Adipose tissue (tissue), 3 donors: Measurements from ENCODE around the gene ZKSCAN8. TPM values are rescaled to one million over a fixed set of nuclear protein-coding genes. Genes with fewer than 3 reads are reported as not detected.

Experiments used
- H3K27ac ChIP-seq: one replicate; pipeline ENCODE4 v1.5.1; 2013; ENCODE audit warnings: low read depth, low read length
- WGBS, 3 donors: extraction: QIAGEN DNeasy Blood & Tissue Kit; methylation state at CpG; one replicate each; pipeline ENCODE4 v1.1.7; 2013; 5-methylcytosine and 5-hydroxymethylcytosine counted together
- polyA plus RNA-seq, 3 donors: library from polyadenylated mRNA; stranded (reverse); fragments of 200-250 nt; gene quantifications; one replicate each; pipeline ENCODE4 v1.2.3, GENCODE V29; 2013
- donor health status: healthy with polysubstance abuse.
- donor health status: Bipolar disorder and iron deficiency.
- donor health status: healthy.

ZKSCAN8 gene
- polyA plus RNA-seq, 3 donors = 3.5 to 6.1 (median 3.7) TPM

GRCh38 chr6:28136585-28137504 lies 4.8 kb upstream of the ZKSCAN8 start:
- 0 to 1% (median 1%) methylated on average over 58 of the region's 58 CpGs for WGBS, 3 donors
- H3K27ac ChIP-seq = peak overlapping the region; percentile 26

DNA sequence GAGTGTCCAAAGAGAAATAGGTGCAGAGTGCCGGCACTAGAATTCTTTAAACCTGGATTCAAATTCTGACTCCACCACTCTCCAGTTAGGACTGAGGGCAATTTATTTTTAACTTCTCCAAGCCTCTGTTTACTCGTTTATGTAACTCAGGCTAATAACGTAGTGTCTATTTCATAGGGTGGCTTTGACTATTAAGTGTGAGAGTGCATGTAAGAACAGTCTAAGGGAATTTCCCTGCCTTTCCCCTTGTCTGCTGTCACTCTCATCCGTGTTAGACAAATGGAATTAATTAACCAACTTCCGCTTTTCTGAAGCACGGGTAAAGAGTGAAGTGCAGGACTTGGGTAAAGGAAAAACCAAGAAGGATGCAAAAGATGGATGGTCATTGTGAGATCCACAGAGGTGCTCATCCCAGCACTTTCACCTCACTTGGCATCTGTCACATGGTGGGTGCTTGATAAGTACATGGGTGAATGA lies 4.1 kb upstream of the ZKSCAN8 start:
- WGBS, 3 donors = 1 to 4% (median 2%) methylated on average over 6 of the region's 6 CpGs
- H3K27ac ChIP-seq = no peak overlapping the region

GRCh38 chr6:28139860-28140543 lies 1.7 kb upstream of the ZKSCAN8 start:
- WGBS, 3 donors = 50 to 67% (median 57%) methylated on average over 9 of the region's 9 CpGs
- no peak overlapping the region for H3K27ac ChIP-seq

DNA sequence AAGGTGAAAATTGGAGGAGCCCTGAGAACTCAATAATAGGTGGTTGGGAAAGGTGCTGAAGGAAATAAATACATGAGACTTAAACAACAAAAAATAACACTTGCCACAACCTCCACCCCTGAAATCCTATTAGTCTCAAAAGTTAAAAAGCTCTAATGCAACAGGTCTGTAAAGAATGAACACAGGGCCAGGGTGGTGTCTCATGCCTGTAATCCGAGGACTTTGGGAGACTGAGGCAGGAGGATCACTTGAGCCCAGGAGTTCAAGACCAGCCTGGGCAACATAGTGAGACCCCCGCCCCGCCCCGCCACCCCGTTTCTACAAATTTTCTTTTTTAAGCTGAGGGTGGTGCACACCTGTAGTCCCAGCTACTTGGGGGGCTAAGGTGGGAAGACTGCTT lies 1.1 kb upstream of the ZKSCAN8 start:
- WGBS, 3 donors = 47 to 78% (median 68%) methylated on average over 5 of the region's 5 CpGs
- no peak overlapping the region for H3K27ac ChIP-seq

DNA sequence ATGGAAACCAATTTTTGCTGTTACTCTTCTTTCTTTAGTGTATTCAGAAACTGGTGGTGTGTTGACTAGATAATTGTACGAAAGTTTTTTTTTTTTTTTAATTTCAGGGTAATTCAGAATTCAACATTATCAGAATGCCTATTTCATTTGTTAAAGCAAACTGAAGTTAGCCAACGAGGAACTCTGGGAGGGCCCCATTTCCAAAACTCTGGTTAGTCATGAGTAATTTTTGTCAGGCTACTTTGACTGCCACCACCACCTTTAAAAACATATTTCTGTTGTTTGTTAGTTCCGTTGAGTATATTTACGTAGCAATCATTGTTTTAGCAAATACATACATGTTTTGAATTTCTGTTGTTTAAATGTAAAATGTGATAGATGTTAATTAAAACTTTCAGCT lies 763 bp downstream of the ZKSCAN8 start:
- H3K27ac ChIP-seq = no peak overlapping the region
- WGBS, 3 donors = 12 to 19% (median 18%) methylated on average over 4 of the region's 4 CpGs

- WGBS, 3 donors = 93 to 100% (median 96%) methylated on average over 1 of the region's 1 CpG
- H3K27ac ChIP-seq = no peak overlapping the region
Measured at GRCh38 chr6:28145231-28145630, 3.5 kb downstream of the ZKSCAN8 start.

DNA sequence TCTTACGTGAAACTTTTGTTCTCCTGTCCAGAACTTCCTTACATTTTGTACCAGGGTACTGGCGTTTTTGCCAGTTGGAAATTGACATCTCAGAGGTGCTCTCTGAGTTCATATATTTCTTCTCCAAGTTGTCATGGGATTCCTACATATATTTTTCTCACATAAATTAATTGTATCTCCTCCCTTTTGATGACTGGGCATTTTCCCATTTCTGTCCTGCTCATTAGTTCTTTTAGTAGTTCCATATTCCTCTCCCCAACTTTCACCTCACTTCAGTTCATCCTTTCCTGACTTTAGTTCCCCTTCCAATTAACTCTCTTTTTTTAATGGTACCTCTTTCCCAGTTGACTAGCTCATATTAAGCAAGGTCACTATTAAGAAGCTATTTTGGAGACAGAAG lies 10.8 kb downstream of the ZKSCAN8 start:
- no peak overlapping the region for H3K27ac ChIP-seq
- 94 to 100% (median 96%) methylated on average over 2 of the region's 2 CpGs for WGBS, 3 donors

DNA sequence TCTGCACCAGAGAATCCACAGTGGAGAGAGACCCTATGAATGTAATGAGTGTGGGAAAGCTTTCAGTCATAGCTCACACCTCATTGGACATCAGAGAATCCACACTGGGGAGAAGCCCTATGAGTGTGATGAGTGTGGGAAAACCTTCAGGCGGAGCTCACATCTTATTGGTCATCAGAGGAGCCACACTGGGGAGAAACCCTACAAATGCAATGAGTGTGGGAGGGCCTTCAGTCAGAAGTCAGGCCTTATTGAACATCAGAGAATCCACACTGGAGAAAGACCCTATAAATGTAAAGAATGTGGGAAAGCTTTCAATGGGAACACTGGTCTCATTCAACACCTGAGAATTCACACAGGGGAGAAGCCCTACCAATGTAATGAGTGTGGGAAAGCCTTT lies 11.9 kb downstream of the ZKSCAN8 start:
- no peak overlapping the region for H3K27ac ChIP-seq
- 96 to 98% (median 96%) methylated on average over 1 of the region's 1 CpG for WGBS, 3 donors

- no peak overlapping the region for H3K27ac ChIP-seq
Measured at GRCh38 chr6:28154357-28154756, 12.7 kb downstream of the ZKSCAN8 start.

GRCh38 chr6:28158318-28158717 lies 16.6 kb downstream of the ZKSCAN8 start:
- no peak overlapping the region for H3K27ac ChIP-seq
- 91 to 96% (median 93%) methylated on average over 3 of the region's 3 CpGs for WGBS, 3 donors

DNA sequence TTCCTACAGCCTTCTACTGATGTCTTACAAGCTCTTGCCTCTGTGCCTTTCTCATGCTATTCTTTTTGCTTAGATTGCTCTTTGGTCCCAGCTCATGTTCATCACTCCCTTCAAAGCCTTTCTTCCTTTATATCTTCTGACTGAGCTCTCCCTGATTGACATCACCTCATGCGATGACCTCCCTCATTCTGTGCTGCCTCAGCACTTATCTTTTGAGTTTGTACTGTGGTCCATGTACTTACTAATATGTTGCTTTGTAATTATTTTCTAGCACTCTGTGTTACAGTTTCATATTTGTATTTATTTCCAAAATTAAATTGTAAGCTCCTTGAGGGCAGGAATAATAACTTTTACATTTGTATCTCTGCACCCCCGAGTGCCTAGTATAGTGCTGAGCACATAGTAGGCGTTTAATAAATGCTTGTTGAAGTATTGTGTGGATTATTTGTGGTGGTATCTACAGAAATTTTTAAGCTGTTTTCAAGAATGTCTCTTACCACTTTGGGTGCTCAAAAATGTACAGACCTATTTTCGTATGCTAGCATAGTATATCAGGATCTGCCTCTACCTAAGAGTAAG lies 17.4 kb downstream of the ZKSCAN8 start:
- 94 to 95% (median 95%) methylated on average over 4 of the region's 4 CpGs for WGBS, 3 donors
- H3K27ac ChIP-seq = no peak overlapping the region

DNA sequence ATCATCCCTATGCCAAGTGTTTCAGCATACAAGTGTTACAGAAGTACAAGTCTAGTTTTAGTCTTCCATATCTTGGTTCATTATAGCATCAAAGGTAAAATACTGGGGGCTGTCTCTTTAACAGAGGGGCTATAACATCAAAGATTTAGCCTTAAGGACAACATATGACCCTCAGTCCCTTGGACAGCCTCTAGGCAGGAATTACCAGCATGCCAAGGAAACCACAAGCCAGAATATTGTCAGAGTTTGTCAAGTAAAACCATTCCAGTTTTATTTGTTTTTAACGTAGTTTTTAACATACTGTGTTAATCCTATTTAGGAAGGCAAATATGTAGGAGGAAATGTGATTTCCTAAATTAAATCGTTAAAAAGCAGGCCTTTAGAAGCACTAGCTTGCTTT lies 18.6 kb downstream of the ZKSCAN8 start:
- 75 to 83% (median 82%) methylated on average over 2 of the region's 2 CpGs for WGBS, 3 donors
- no peak overlapping the region for H3K27ac ChIP-seq

GRCh38 chr6:28161410-28162079 lies 19.9 kb downstream of the ZKSCAN8 start:
- no peak overlapping the region for H3K27ac ChIP-seq
- WGBS, 3 donors = 3 to 9% (median 9%) methylated on average over 32 of the region's 32 CpGs

DNA sequence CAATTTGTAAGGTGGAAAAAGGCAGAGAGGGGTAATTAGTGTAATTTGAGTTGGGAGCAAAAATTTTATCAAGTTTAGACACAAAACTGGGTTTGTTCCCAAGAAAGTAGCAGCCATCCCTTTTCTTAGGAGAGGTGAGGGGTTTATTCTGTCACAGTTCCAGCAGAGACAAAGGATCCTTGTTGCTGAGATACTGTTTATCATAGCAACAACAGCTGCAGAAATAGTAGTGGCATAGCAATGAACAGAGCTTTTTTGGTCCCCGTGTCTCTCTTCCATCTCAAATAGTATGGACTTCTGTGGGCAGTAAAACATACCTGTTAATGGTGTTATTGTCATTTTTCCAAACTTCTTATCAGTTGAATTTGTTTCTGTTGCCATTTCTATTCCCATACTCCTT lies 23.9 kb downstream of the ZKSCAN8 start:
- WGBS, 3 donors = 76 to 80% (median 79%) methylated on average over 1 of the region's 1 CpG

DNA sequence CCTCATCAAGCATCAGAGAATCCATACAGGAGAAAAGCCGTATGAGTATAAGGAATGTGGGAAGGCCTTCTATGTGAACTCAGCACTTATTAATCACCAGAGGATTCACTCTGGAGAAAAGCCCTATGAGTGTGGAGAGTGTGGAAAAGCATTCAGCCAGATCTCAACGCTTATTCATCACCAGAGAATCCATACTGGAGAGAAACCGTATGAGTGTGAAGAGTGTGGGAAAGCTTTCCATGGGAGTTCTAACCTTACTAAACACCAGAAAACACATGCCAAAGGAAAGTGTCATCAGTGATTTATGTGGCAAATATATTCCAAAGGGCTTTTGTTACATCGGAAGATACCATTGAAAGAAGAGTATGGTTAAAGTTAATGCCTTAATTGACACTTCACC lies 25.4 kb downstream of the ZKSCAN8 start:
- WGBS, 3 donors = 79 to 86% (median 81%) methylated on average over 4 of the region's 4 CpGs
- no peak overlapping the region for H3K27ac ChIP-seq

More for the DNA sequence above, 23.9 kb downstream of the ZKSCAN8 start:
- no peak overlapping the region for H3K27ac ChIP-seq

DNA sequence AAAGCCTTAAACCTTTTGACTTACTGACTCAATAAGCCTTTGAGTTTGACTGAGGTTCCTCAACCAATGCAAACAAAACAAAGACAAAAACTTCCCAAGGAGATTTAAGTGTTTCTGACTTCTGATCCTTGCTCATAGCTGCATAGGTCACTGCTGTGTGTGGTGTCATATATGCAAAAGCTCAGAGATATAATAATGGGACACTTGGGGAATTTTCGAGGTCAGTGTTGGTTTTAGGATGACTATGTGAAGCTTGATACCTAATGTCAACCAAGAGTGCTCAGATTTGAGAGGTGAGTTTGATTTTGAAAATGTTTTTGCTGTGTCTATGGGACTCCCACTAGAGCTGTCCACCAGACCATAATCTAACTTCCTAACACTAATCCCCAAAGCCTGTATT lies 26.2 kb downstream of the ZKSCAN8 start:
- 74 to 85% (median 79%) methylated on average over 1 of the region's 1 CpG for WGBS, 3 donors
- H3K27ac ChIP-seq = no peak overlapping the region

DNA sequence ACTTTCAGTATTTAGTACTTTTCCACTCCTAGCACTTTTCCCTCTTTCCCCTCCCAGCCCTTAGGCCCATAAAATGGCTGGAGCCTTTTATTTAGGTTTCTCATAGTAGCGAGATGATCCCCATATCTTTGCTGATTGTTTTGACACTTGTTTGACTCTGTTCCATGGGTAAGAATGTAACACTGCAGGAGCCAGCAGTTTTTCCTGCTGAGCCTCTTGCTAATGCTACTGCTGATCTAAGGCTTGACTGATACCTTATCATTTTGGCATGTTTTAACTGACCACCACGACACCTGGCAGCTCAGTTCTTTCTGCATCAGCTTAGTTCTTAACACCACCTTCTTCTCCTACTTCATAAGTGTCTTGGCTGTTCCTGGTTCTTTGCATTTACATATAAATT lies 29.6 kb downstream of the ZKSCAN8 start:
- no peak overlapping the region for H3K27ac ChIP-seq
- WGBS, 3 donors = 66 to 70% (median 69%) methylated on average over 2 of the region's 2 CpGs

DNA sequence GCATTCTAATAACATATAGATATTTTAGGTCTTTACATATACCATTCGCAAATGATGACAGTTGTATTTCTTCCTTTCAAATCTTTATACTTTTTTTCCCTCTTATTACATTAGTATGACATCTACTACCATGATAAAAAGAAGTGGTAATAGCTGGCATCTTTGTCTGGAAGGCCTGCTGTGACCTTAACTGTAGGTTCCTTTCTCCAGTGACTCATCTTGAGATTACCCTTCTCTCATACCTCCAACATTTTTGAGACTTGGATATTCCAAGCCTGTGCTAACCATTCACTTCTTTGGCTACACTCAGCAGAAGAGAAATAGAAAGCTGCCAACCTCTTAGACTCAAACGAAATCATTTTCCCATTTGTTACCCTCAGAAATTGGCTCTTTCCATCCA lies 30.3 kb downstream of the ZKSCAN8 start:
- no peak overlapping the region for H3K27ac ChIP-seq
- 83 to 94% (median 93%) methylated on average over 2 of the region's 2 CpGs for WGBS, 3 donors

DNA sequence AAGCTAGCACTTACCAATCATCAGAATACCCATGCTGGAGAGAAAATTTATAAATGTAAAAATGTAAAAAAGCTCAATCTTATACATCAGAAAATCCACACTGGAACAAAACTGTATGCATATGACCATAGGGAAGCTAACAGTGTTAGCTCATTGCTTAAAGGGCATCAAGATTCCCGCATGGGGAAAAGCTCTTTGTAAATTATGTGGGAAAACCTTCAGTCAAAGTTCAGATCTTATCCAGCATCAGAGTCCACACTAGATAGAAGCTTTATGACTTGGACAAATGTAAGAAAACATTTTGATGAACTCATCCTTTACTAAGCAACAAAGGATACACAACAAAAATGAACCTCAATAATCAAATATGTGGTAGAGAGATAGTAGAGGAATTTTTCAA lies 34.7 kb downstream of the ZKSCAN8 start:
- WGBS, 3 donors = 88 to 97% (median 92%) methylated on average over 1 of the region's 1 CpG
- no peak overlapping the region for H3K27ac ChIP-seq
